ENCODE measurements around the gene KPNA1.
"Not testable (repeated sequence)": the region's sequence is repeated elsewhere in the genome, so short reads cannot be mapped to it uniquely, and the experiment has no call there.

Gene KPNA1

GRCh38 chr3:122520861-122521260 lies 6.1 kb upstream of the KPNA1 start:
- DNase-seq (ENCODE audit: low read depth, low spot score), result no peak

GRCh38 chr3:122519693-122520092 lies 5.0 kb upstream of the KPNA1 start:
- DNase-seq (ENCODE audit: low read depth, low spot score), result no peak

GRCh38 chr3:122516846-122517360 lies 2.2 kb upstream of the KPNA1 start:
- no peak for DNase-seq (ENCODE audit: low read depth, low spot score)

GRCh38 chr3:122515870-122516269 lies 1.1 kb upstream of the KPNA1 start:
- no peak for DNase-seq (ENCODE audit: low read depth, low spot score)

- no peak for DNase-seq (ENCODE audit: low read depth, low spot score)
These were observed 305 bp upstream of the KPNA1 start for GRCh38 chr3:122515020-122515468.

- DNase-seq (ENCODE audit: low read depth, low spot score), result no peak
These were observed 1.2 kb downstream of the KPNA1 start for GRCh38 chr3:122513386-122514122.

GRCh38 chr3:122512284-122512683 lies 2.5 kb downstream of the KPNA1 start:
- DNase-seq (ENCODE audit: low read depth, low spot score), result no peak

- no peak for DNase-seq (ENCODE audit: low read depth, low spot score)
These were observed 3.7 kb downstream of the KPNA1 start for GRCh38 chr3:122510878-122511535.

- DNase-seq (ENCODE audit: low read depth, low spot score), result not testable (repeated sequence)
These were observed 5.8 kb downstream of the KPNA1 start for GRCh38 chr3:122508944-122509343.

- DNase-seq (ENCODE audit: low read depth, low spot score), result no peak
These were observed 6.4 kb downstream of the KPNA1 start for GRCh38 chr3:122508135-122508914.

GRCh38 chr3:122506450-122506849 lies 8.3 kb downstream of the KPNA1 start:
- DNase-seq (ENCODE audit: low read depth, low spot score), result no peak

GRCh38 chr3:122505676-122506075 lies 9.1 kb downstream of the KPNA1 start:
- DNase-seq (ENCODE audit: low read depth, low spot score), result no peak

GRCh38 chr3:122502941-122503340 lies 11.8 kb downstream of the KPNA1 start:
- DNase-seq (ENCODE audit: low read depth, low spot score), result no peak

GRCh38 chr3:122502139-122502538 lies 12.6 kb downstream of the KPNA1 start:
- DNase-seq (ENCODE audit: low read depth, low spot score), result no peak

GRCh38 chr3:122500964-122501363 lies 13.8 kb downstream of the KPNA1 start:
- DNase-seq (ENCODE audit: low read depth, low spot score), result not testable (repeated sequence)

- no peak for DNase-seq (ENCODE audit: low read depth, low spot score)
These were observed 16.6 kb downstream of the KPNA1 start for GRCh38 chr3:122498152-122498551.

GRCh38 chr3:122497425-122497824 lies 17.3 kb downstream of the KPNA1 start:
- DNase-seq (ENCODE audit: low read depth, low spot score), result no peak

GRCh38 chr3:122496508-122496907 lies 18.2 kb downstream of the KPNA1 start:
- no peak for DNase-seq (ENCODE audit: low read depth, low spot score)

GRCh38 chr3:122493296-122493695 lies 21.4 kb downstream of the KPNA1 start:
- DNase-seq (ENCODE audit: low read depth, low spot score), result no peak

- no peak for DNase-seq (ENCODE audit: low read depth, low spot score)
These were observed 26.3 kb downstream of the KPNA1 start for GRCh38 chr3:122488262-122488973.

- no peak for DNase-seq (ENCODE audit: low read depth, low spot score)
These were observed 29.8 kb downstream of the KPNA1 start for GRCh38 chr3:122484985-122485384.

- no peak for DNase-seq (ENCODE audit: low read depth, low spot score)
These were observed 33.3 kb downstream of the KPNA1 start for GRCh38 chr3:122481390-122481789.

Data from brain pericyte (primary cell).